Superior temporal gyrus (tissue), 1 donor: ENCODE results near the gene TMEM25.
A peak's percentile ranks its signal among the peaks of the same experiment; 100 is the strongest.
"Not testable (repeated sequence)": the region's sequence is repeated elsewhere in the genome, so short reads cannot be mapped to it uniquely, and the experiment has no call there.

Source experiments
- DNase-seq: peaks from one replicate; pipeline ENCODE4 v3.0.0-alpha.2; 2016; ENCODE audit errors: extremely low spot score

The TMEM25 gene

GRCh38 chr11:118532091-118532490 is 1.1 kb downstream of the TMEM25 start:
- DNase-seq = no peak

GRCh38 chr11:118532852-118533768 is 2.1 kb downstream of the TMEM25 start:
- DNase-seq = no peak

GRCh38 chr11:118533769-118534729 is 3.1 kb downstream of the TMEM25 start:
- DNase-seq = peak; percentile 55

- DNase-seq = no peak
Observed at GRCh38 chr11:118535261-118535660, 4.3 kb downstream of the TMEM25 start.

- no peak for DNase-seq
Observed at GRCh38 chr11:118536726-118537125, 5.7 kb downstream of the TMEM25 start.

- no peak for DNase-seq
Observed at GRCh38 chr11:118537409-118537980, 6.5 kb downstream of the TMEM25 start.

GRCh38 chr11:118544010-118544646 is 13.1 kb downstream of the TMEM25 start:
- DNase-seq = no peak

- DNase-seq = no peak
Observed at GRCh38 chr11:118544647-118545010, 13.6 kb downstream of the TMEM25 start.

- no peak for DNase-seq
Observed at GRCh38 chr11:118545533-118545932, 14.5 kb downstream of the TMEM25 start.

- no peak for DNase-seq
Observed at GRCh38 chr11:118547132-118547531, 16.1 kb downstream of the TMEM25 start.

- DNase-seq = no peak
Observed at GRCh38 chr11:118552341-118552740, 21.3 kb downstream of the TMEM25 start.

GRCh38 chr11:118560806-118561205 is 29.8 kb downstream of the TMEM25 start:
- no peak for DNase-seq

- no peak for DNase-seq
Observed at GRCh38 chr11:118565051-118565450, 34.1 kb downstream of the TMEM25 start.

- no peak for DNase-seq
Observed at GRCh38 chr11:118569670-118570069, 38.7 kb downstream of the TMEM25 start.

- DNase-seq = no peak
Observed at GRCh38 chr11:118570787-118571186, 39.8 kb downstream of the TMEM25 start.

- not testable (repeated sequence) for DNase-seq
Observed at GRCh38 chr11:118571701-118572060, 40.7 kb downstream of the TMEM25 start.

- DNase-seq = peak; percentile 77
Observed at GRCh38 chr11:118572061-118572980, 41.3 kb downstream of the TMEM25 start, which contains the start of gene ARCN1. TSS of gene ARCN1 (plus strand) at chr11:118572409. CDS start at chr11:118572548, 139 bp downstream.

- no peak for DNase-seq
Observed at GRCh38 chr11:118572981-118573550, 42.1 kb downstream of the TMEM25 start.

- no peak for DNase-seq
Observed at GRCh38 chr11:118574636-118575035, 43.6 kb downstream of the TMEM25 start.

GRCh38 chr11:118577995-118578394 is 47.0 kb downstream of the TMEM25 start:
- DNase-seq = not testable (repeated sequence)
